Measurements from ENCODE around the gene ACTC1.

DNA sequence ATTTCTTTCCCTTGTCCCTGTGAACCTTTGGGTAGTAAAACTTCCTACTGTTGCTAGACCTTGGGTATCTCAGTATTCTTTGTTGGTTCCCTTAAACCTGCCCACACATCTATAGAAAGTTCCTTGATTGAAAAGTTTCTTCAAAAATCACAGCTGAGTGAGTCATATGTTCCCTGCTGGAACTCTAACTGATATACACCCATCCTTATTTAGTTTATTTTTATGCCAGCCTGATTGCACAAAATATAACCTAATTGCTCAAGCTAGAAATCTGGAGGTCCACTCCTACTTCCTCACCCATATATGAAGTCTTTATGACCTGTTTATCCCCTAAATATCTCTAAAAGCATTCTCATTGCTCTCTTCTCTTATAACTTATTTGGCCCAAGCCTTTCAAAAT lies 26.8 kb downstream of the ACTC1 start:
- TF ChIP-seq EHMT2 (IDR thresholded peaks at IDR 0.05; ENCODE audit: low read depth) (no peak), CHD2 (IDR thresholded peaks at IDR 0.05; ENCODE audit: low read length, partially characterized antibody) (no peak), RFX5 (IDR thresholded peaks at IDR 0.05) (no peak), POLR2A (IDR thresholded peaks at IDR 0.05; ENCODE audit: low read length) (no peak), EP300 (IDR thresholded peaks at IDR 0.05) (no peak), RCOR1 (IDR thresholded peaks at IDR 0.05; ENCODE audit: low read depth, low read length) (no peak), MAFK (IDR thresholded peaks at IDR 0.05; ENCODE audit: partially characterized antibody) (no peak), RARB (CRISPR knock-in tag; IDR thresholded peaks at IDR 0.05) (no peak), NFE2L2 (conservative IDR thresholded peaks at IDR 0.05; ENCODE audit: low read length) (no peak), MYC (IDR thresholded peaks at IDR 0.05; ENCODE audit: borderline replicate concordance, low read length) (no peak)
- TF ChIP-seq, protein P1, sequence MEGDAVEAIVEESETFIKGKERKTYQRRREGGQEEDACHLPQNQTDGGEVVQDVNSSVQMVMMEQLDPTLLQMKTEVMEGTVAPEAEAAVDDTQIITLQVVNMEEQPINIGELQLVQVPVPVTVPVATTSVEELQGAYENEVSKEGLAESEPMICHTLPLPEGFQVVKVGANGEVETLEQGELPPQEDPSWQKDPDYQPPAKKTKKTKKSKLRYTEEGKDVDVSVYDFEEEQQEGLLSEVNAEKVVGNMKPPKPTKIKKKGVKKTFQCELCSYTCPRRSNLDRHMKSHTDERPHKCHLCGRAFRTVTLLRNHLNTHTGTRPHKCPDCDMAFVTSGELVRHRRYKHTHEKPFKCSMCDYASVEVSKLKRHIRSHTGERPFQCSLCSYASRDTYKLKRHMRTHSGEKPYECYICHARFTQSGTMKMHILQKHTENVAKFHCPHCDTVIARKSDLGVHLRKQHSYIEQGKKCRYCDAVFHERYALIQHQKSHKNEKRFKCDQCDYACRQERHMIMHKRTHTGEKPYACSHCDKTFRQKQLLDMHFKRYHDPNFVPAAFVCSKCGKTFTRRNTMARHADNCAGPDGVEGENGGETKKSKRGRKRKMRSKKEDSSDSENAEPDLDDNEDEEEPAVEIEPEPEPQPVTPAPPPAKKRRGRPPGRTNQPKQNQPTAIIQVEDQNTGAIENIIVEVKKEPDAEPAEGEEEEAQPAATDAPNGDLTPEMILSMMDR (IDR thresholded peaks at IDR 0.05): no peak
- TF ChIP-seq, protein P2, sequence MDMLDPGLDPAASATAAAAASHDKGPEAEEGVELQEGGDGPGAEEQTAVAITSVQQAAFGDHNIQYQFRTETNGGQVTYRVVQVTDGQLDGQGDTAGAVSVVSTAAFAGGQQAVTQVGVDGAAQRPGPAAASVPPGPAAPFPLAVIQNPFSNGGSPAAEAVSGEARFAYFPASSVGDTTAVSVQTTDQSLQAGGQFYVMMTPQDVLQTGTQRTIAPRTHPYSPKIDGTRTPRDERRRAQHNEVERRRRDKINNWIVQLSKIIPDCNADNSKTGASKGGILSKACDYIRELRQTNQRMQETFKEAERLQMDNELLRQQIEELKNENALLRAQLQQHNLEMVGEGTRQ (IDR thresholded peaks at IDR 0.05): no peak
- TF ChIP-seq, protein P3, sequence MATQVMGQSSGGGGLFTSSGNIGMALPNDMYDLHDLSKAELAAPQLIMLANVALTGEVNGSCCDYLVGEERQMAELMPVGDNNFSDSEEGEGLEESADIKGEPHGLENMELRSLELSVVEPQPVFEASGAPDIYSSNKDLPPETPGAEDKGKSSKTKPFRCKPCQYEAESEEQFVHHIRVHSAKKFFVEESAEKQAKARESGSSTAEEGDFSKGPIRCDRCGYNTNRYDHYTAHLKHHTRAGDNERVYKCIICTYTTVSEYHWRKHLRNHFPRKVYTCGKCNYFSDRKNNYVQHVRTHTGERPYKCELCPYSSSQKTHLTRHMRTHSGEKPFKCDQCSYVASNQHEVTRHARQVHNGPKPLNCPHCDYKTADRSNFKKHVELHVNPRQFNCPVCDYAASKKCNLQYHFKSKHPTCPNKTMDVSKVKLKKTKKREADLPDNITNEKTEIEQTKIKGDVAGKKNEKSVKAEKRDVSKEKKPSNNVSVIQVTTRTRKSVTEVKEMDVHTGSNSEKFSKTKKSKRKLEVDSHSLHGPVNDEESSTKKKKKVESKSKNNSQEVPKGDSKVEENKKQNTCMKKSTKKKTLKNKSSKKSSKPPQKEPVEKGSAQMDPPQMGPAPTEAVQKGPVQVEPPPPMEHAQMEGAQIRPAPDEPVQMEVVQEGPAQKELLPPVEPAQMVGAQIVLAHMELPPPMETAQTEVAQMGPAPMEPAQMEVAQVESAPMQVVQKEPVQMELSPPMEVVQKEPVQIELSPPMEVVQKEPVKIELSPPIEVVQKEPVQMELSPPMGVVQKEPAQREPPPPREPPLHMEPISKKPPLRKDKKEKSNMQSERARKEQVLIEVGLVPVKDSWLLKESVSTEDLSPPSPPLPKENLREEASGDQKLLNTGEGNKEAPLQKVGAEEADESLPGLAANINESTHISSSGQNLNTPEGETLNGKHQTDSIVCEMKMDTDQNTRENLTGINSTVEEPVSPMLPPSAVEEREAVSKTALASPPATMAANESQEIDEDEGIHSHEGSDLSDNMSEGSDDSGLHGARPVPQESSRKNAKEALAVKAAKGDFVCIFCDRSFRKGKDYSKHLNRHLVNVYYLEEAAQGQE (IDR thresholded peaks at IDR 0.05): no peak

All from A549 (cell line).